SK-N-MC (cell line): ENCODE measurements around the gene SCNN1B.

Experiments used
- EZH2 ChIP-seq: fragments of 200-600 bp; sonication (generic); IDR thresholded peaks from one replicate; pipeline ENCODE4 v1.6.1; 2017; ENCODE audit warnings: antibody characterized with exemption
- FOXP2 ChIP-seq: optimal IDR thresholded peaks from 2 replicates; pipeline ENCODE3; 2011; ENCODE audit warnings: mild to moderate bottlenecking, moderate library complexity; ENCODE audit not compliant: insufficient read depth; ENCODE audit errors: extremely low read length, control extremely low read depth
- POLR2AphosphoS5 ChIP-seq: IDR thresholded peaks from 2 replicates; pipeline ENCODE4 v1.6.1; 2012; ENCODE audit warnings: mild to moderate bottlenecking, low read depth, low read length, borderline replicate concordance

DNA sequence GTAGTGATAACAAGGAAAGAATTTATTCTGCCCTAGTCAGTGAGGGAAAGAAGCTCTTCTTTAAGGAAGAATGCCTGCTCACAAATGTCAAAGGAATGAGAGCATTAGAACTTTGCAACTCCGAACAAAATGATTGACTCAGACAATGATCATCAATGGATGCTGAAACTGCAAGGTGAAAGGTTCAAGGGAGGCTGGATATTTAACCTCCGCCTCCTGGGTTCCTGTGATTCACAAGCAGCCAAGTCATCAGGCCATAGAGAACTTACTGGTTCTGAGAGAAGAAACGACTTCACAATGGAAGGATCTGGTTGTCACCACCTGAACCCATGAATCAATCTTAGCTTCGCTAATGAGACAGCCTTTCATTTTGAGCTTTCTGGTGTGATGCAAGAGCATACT is 16.0 kb upstream of the SCNN1B start:
- TF ChIP-seq EZH2 (no peak), POLR2AphosphoS5 (no peak), FOXP2 (no peak)
